ENCODE results near the gene POM121L12. TPM values are rescaled to one million over a fixed set of nuclear protein-coding genes. Genes with fewer than 3 reads are reported as not detected.

Gene POM121L12
- polyA plus RNA-seq, result not detected

DNA sequence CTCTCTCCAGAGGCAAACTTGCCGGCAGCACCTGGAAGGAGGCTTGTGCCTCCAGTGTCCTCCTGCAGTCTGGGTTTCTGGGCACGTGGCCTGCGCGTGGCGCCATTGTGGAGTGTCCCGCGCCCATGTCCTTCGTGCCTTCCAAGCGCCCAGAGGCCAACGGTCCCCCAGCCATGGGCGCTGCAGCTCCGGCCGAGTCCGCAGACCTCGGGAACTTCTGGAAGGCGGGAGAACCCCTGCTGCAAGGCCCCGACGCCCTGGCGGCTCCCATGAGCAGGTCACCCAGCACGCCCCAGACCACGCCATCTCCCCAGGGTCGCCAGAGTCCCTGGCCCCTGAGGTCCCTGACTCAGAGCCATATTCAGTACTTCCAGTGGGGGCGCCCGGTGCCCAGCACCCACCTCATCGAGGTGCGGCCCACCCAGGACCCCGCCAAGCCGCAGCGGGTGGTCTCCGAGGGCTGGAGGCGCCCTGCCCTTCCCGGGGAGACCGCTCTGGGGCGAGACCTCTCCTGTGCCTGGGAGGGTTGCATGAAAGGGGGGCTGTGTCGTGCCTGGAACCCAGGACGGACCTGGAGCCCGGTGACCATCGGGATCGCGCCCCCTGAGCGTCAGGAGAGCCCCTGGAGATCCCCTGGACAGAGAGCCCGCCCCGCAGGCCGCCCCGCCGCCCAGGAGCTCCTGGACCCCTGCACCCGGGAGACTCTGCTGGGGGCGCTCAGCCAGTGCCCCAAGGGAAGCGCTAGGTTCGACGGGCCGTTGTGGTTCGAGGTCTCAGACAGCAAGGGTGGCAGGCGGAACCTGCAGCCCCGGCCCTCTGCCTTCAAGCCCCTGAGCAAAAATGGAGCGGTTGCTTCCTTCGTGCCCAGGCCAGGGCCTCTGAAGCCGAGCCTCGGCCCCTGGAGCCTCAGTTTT lies at the start of gene POM121L12:
Gene POM121L12, plus strand, starts transcription at position 135 of the 914 bp plus-strand sequence. Its CDS starts 39 bp downstream, at position 174.
- H3K27ac ChIP-seq (ENCODE audit: low read depth, low read length), result no peak within 1 kb of the TSS
- WGBS, 3 donors, result 90 to 95% (median 93%) methylated on average over 58 to 59 of the region's 59 CpGs

DNA sequence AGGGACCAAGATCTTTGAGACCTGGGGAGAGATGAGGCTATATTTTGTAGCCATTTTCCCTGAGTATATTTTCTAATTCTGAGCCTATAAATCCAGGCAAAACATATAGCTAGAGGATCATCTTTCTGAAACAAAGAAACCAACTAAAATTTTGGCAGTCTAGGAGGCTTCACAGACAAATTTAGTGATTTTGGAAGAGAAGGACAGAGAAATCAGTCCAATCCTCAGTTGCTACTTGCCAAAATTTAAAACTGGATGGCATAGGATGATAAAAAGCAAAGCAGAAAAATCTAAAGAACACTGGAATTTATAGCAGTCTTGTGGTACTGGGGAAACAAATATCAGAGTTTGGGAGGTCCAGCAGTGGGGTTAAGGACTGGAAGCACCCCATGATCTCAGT lies 43.4 kb upstream of the POM121L12 start:
- no peak overlapping the region for H3K27ac ChIP-seq (ENCODE audit: low read depth, low read length)

DNA sequence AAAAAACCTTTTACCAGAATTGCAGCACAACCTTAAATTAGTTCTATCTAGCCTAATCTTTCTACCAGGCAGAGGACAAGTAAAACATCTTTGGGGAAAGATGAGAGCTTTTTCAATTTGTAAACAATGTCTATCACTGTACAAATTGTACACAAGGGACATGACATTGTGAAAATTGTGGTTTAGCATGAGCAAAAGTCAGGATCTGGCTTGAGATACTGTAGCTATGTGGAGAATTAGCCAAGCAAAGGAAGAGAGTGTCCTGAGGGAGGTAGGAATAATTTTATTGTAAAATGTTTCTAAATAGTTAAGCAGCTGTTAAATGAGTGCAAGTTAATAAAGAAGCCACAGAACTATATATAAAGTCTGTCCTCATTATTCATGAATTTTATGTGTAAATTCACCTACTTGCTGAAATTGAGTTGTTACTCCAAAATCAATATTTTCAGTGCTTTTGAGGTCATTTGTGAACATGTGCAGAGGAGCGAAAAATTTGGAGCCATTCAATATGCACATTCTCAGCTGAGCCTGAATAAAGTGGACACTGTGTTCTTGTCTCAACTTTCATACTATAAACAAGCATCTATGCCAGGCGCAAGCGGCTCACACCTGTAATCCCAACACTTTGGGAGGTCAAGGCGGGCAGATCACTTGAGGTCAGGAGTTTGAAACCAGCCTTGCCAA lies 42.8 kb upstream of the POM121L12 start:
- 68 to 88% (median 79%) methylated on average over 4 of the region's 4 CpGs for WGBS, 3 donors

DNA sequence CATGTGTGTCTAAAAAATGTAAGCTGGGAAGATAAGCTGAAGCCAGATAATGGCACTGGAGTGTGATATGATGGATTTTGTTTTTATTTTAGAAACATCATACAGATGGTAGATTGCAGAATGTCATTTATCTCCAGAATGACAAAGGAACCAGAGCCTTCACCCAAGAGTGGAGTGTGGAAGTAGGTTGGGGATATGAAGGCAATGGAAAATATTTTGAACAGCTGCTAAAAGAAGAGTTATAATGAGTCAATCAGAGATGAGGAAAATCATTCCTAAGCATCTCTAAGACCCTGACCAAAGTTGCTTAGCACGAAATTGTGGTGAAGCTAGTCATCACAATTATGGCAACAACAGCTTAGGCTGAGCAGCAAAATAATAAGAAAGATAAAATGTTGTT lies 39.8 kb upstream of the POM121L12 start:
- no peak overlapping the region for H3K27ac ChIP-seq (ENCODE audit: low read depth, low read length)
- 48 to 57% (median 54%) methylated on average over 1 of the region's 1 CpG for WGBS, 3 donors

More for the DNA sequence above, 42.8 kb upstream of the POM121L12 start:
- H3K27ac ChIP-seq (ENCODE audit: low read depth, low read length), result no peak overlapping the region

DNA sequence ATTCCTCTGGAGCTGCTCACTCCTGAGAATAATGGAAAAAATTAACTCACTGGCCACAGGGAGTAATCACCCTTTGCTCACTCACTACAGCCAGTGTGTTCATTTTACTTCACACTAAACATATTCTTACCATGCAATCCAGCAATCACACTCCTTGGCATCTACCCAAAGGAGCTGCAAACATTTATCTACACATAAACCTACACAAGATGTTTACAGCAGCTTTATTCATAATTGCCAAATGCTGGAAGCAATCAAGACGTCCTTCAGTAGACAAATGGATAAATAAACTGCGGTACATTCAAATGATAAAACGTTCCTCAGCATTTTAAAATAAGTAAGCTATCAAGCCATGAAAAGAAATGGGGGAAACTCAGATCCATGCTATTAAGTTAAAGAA lies 34.2 kb upstream of the POM121L12 start:
- WGBS, 3 donors, result 34 to 56% (median 55%) methylated on average over 3 of the region's 3 CpGs

DNA sequence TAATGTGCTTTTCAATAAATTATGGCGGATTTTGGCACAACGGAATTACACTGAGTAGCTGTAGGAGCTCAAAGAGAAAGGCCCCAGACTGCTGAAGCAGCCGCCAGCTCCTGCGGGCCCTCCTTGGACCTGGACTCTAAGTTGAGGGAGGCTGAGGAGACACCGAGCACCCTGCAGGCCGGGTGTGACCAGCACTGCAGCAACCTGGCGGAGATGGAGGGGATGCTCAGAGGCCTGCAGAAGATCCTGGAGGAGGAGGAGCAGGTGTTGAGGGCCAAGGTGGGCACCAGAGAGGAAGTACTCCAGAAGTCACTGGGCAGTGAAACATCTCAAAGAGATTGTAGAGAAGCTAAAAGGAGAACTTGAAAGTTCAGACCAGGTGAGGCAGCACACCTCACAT lies 33.0 kb upstream of the POM121L12 start:
- H3K27ac ChIP-seq (ENCODE audit: low read depth, low read length), result no peak overlapping the region
- WGBS, 3 donors, result 70 to 86% (median 80%) methylated on average over 7 of the region's 7 CpGs

More for the DNA sequence above, 34.2 kb upstream of the POM121L12 start:
- no peak overlapping the region for H3K27ac ChIP-seq (ENCODE audit: low read depth, low read length)

DNA sequence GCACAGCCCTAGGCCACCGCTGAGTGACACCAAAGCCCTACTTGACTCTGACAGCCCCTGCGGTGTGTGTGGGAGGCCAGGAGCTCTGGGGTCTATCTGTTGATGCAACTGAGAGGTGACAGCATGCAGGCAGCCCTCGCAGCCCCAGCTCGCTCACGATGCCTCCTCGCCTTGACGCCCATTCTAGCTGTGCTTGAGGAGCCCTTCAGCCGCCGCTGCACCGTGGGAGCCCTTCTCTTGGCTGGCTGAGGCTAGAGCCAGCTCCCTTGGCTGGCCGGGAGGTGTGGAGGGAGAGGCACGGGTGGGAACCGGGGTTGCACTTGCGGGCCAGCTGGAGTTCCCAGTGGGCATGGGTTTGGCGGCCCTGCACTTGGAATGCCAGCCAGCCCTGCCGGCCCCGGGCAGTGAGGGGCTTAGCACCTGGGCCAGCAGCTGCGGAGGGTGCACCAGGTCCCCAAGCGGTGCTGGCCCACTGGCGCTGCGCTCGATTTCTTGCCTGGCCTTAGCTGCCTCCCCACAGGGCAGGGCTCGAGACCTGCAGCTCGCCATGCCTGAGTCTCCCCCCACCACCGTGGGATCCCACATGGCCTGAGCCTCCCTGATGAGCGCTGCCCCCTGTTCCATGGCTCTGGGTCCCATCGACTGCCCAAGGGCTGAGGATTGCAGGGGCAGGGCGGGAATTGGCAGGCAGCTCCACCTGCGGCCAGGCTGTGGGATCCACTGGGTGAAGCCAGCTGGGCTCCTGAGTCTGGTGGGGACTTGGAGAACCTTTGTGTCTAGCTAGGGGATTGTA lies 31.6 kb upstream of the POM121L12 start:
- WGBS, 3 donors, result 90 to 93% (median 92%) methylated on average over 28 to 29 of the region's 29 CpGs
- H3K27ac ChIP-seq (ENCODE audit: low read depth, low read length), result no peak overlapping the region

DNA sequence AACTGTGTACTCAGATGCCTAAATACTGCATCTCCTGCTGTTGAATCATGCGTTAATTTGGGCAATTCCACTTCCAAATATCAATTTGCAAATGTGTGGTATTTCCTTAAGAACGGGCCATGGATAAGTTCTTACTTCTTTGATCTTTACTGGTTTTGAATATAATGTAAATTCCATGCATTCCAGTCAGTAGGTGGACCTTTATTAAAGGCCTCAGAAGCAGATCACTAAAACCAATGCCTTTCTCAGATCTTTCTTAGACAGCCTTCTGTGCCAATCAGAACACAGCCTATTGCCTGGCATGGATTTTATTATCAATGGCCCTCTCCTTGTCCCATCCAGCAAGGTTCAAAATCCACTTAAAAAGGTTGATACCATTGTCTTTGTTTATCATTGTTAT lies 21.5 kb upstream of the POM121L12 start:
- no peak overlapping the region for H3K27ac ChIP-seq (ENCODE audit: low read depth, low read length)
- WGBS, 3 donors, result 42 to 69% (median 65%) methylated on average over 2 of the region's 2 CpGs

DNA sequence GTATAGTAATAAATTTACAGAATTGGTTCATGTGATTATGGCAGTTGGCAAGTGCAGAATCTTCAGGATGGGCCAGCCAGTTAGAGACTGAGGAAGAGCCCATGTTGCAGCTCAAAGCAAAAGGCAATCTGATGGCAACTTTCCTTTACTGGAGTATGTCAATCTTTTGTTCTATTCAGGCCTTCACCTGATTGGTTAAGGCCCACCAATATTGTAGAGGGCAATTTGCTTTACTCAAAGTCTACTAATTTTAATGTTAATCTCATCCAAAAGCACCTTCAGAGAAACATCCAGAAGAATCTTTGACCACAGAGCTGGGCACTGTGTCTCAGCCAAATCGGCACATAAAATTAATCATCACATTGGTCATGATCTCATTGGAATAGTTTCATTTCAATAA lies 20.0 kb upstream of the POM121L12 start:
- WGBS, 3 donors, result 84 to 94% (median 89%) methylated on average over 1 of the region's 1 CpG
- H3K27ac ChIP-seq (ENCODE audit: low read depth, low read length), result no peak overlapping the region

DNA sequence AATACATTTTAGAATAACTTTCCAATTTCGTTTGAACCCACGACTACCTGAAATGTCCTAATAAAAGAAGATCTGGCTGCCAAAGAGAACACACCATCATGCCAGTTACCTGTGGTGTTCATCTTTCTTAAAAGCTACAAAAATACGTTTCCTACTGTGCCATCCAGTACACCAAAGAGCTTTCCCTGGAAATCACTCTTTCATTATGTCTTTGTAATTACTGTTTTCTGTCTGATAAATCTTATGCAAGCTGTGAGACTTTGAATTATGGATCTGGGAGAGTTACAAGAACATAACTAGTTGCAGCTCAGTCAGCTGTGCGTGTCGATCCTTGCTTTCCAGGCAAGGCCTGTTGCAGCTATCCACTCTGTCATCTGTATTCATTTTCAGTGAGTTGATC lies 12.5 kb upstream of the POM121L12 start:
- WGBS, 3 donors, result 60 to 75% (median 71%) methylated on average over 5 of the region's 5 CpGs
- H3K27ac ChIP-seq (ENCODE audit: low read depth, low read length), result no peak overlapping the region

DNA sequence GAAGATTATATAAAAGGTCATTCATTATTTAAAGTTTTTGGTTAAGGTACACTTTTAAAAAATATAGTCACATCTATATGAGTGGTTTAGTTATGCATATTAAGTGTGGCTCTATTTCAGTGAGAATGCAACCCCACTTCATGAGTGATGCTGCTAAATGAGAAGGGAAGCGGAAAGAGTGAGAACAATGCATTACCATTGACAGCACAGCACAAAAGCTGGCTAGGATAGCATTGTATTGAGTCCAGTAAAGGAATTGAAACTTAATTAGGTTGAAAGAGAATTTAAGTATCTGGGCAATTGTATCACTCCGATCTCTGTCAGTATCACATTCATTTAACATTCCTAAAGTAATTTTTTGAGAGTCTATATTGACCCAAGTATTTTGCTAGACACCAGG lies 13.2 kb downstream of the POM121L12 start:
- 65 to 82% (median 79%) methylated on average over 2 of the region's 2 CpGs for WGBS, 3 donors
- H3K27ac ChIP-seq (ENCODE audit: low read depth, low read length), result no peak overlapping the region

DNA sequence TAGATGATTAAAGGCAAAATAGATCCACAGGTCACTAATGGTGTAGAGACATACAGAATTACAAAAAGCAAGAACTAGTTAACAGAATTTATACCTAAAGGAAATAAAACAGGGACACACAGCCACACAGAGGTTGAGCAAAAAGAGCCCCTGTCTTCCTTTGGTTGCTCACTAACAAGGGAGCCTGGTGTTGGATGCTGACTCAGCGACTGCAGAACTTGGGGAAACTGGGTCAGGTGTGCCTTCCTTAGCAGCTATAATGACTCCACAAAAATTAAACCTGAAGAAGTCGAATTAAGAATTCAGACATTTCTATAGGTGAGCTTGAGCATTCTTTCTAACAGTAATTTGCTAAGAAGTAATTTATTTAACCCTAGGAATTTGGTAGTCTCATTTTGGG lies 15.0 kb downstream of the POM121L12 start:
- H3K27ac ChIP-seq (ENCODE audit: low read depth, low read length), result no peak overlapping the region
- 55 to 75% (median 69%) methylated on average over 2 of the region's 2 CpGs for WGBS, 3 donors

DNA sequence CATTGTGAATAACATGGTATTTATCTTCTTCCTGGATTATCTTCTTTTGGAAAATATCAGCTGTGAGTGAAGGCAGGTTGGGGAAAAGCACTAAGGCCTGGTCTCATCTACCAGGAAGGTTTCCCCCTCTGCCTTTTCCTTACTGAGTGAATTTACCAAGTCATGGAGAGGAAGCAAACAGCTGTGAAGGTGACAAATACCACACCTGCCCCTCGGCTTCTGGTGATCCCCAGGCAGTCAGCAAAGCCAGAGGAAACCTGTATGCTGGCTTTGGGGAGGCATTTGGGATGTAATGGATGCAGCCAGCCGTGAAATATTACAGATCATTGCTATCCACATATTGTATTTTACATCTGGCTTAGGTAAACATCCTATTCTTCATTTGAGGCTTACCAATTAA lies 24.2 kb downstream of the POM121L12 start:
- WGBS, 3 donors, result 25 to 49% (median 34%) methylated on average over 2 of the region's 2 CpGs
- H3K27ac ChIP-seq (ENCODE audit: low read depth, low read length), result no peak overlapping the region

DNA sequence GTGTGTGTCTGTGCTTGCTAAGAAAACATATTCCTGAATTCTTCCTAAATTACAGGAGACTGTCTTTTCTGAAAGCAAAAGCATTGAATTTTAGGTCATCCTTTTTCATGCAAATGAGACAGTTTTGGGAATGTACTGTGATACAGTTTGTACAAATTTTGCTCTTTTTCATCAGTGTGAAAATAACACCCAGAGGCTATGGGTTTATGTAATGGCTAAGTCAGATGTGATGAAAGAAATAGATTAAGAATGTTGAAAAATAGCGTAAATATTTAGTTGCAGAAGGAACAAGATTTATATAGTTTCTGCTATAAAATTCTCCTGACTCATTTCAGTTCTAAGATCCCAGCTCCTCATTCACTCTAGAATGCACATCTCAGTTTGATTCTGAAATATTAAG lies 24.6 kb downstream of the POM121L12 start:
- H3K27ac ChIP-seq (ENCODE audit: low read depth, low read length), result no peak overlapping the region
- 91 to 98% (median 95%) methylated on average over 1 of the region's 1 CpG for WGBS, 3 donors

DNA sequence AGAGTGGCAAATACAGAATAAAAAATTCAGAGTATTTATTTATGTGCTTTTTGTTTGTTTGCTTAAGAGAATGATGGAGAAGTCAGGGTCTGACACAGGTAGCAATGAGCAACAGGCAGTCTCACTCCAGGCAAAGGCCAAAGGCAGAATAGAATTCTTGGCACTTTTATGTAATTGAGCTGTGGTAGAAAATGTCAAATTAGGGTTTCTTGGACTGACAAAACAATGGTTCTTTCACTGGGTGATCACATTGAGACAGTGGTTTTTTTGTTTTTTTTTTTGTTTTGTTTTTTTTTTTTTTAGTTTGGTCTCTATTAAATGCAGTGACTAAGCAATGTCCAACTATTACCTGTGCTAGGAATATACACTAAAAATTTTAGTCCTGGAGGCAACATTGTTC lies 27.4 kb downstream of the POM121L12 start:
- H3K27ac ChIP-seq (ENCODE audit: low read depth, low read length), result no peak overlapping the region

DNA sequence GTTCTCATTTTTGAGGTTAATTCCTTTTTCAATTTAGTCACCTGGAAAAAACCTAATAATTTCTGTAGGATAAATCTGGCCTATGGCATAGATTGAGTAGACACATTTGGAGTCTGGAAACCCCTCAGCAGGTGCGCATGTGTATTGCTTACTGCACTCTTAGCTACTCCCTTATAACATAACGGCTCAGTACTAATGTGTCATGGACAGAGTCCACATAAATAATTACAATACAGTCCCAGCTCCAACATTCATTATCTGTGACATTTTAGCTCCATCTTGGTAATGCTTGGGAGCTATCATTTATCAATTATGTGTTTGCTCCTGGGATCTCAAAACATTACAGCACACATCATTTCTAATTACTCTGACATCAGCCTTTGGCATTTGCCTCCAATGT lies 33.2 kb downstream of the POM121L12 start:
- no peak overlapping the region for H3K27ac ChIP-seq (ENCODE audit: low read depth, low read length)
- WGBS, 3 donors, result 74 to 85% (median 84%) methylated on average over 2 of the region's 2 CpGs

DNA sequence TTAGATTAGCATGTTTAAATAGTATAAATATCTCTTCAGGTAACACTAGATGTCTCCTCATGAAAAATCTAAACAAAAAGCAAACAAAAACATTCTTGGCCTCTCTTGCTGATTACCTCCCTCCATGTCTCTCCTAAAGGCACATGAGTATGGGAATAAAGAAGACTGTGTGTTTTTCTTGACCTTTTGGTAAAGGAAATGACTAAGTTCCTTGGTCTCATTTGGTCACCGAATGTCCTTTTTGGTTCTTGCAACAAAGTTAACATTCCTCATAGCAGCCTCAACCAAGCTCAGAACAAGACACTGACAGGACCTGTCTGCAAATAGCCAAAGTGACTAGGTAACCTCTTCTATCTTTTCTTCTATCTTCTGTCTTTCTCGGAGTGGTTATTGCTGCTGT lies 35.5 kb downstream of the POM121L12 start:
- H3K27ac ChIP-seq (ENCODE audit: low read depth, low read length), result no peak overlapping the region
- 57 to 84% (median 81%) methylated on average over 2 of the region's 2 CpGs for WGBS, 3 donors
